HL-60 (cell line): Measurements from ENCODE around the gene CLINT1.

Source experiments
- DNase-seq, 2 experiments: peaks; one replicate each; pipeline ENCODE4 v3.0.0-alpha.2; 2010 to 2020; ENCODE audit warnings: low read depth in 1 of 2, low spot score in 1 of 2
- H3K27ac ChIP-seq: fragments of 250-450 bp; sonication (Bioruptor Pico); replicated peaks from 2 replicates; pipeline ENCODE4 v1.5.1; 2020; ENCODE audit warnings: mild to moderate bottlenecking, moderate library complexity
- H3K27me3 ChIP-seq: fragments of 250-450 bp; sonication (Bioruptor Pico); 2 replicates; pipeline ENCODE4 v1.5.1; 2021; ENCODE audit warnings: mild to moderate bottlenecking, moderate library complexity; ENCODE audit not compliant: insufficient read depth, poor library complexity, severe bottlenecking
- H3K4me3 ChIP-seq: replicated peaks from 2 replicates; pipeline ENCODE4 v1.5.1; 2011; ENCODE audit warnings: mild to moderate bottlenecking, control low read depth, low read length; ENCODE audit not compliant: insufficient read depth
- CTCF ChIP-seq: IDR thresholded peaks from one replicate; pipeline ENCODE4 v1.5.1; 2011; ENCODE audit warnings: low read length, control low read depth, inconsistent platforms; ENCODE audit not compliant: insufficient read depth
- GABPA ChIP-seq: IDR thresholded peaks from 2 replicates; pipeline ENCODE4 v1.6.1; 2012; ENCODE audit warnings: low read depth
- POLR2AphosphoS5 ChIP-seq: IDR thresholded peaks from 2 replicates; pipeline ENCODE4 v1.6.1; 2012; ENCODE audit warnings: low read depth
- REST ChIP-seq: IDR thresholded peaks from 2 replicates; pipeline ENCODE4 v1.6.1; 2012; ENCODE audit warnings: low read depth; ENCODE audit not compliant: insufficient replicate concordance
- SPI1 ChIP-seq: IDR thresholded peaks from 2 replicates; pipeline ENCODE4 v1.6.1; 2012; ENCODE audit warnings: low read depth, mild to moderate bottlenecking, borderline replicate concordance

The CLINT1 gene

GRCh38 chr5:157744051-157745011 is 114.6 kb downstream of the CLINT1 start:
- TF ChIP-seq REST = no peak
- no peak for TF ChIP-seq CTCF
- no peak for TF ChIP-seq POLR2AphosphoS5
- TF ChIP-seq GABPA = no peak
- TF ChIP-seq SPI1 = 0 out of 2 replicates have a peak, but pooled peaks have one; percentile 14
- Histone ChIP-seq H3K27ac (peak overlapping the region; percentile 62), H3K27me3 (no peaks in the 10 kb centered on the region), H3K4me3 (peak overlapping the region; percentile 74)
- peak; percentile 37 to 48 for DNase-seq

GRCh38 chr5:157743163-157744050 is 115.5 kb downstream of the CLINT1 start, which contains the start of gene LSM11:
Gene LSM11, plus strand, starts transcription at chr5:157743712. Its CDS starts 39 bp downstream, at chr5:157743751.
- peak within 1 kb of the TSS; percentile 62 for H3K27ac ChIP-seq

GRCh38 chr5:157741131-157741530 is 117.8 kb downstream of the CLINT1 start:
- TF ChIP-seq REST = no peak
- Histone ChIP-seq H3K4me3 (no peak overlapping the region), H3K27me3 (no peaks in the 10 kb centered on the region), H3K27ac (no peak overlapping the region)
- no peak for DNase-seq

More at GRCh38 chr5:157743163-157744050, 115.5 kb downstream of the CLINT1 start, which contains the start of gene LSM11:
- Histone ChIP-seq H3K4me3 (peak within 1 kb of the TSS; percentile 74), H3K27me3 (no peaks in the 10 kb centered on the region)
- peak; percentile 63 to 87 for DNase-seq
- peak; percentile 97 for TF ChIP-seq CTCF
- no peak for TF ChIP-seq SPI1

GRCh38 chr5:157740229-157740610 is 118.7 kb downstream of the CLINT1 start:
- no peak overlapping the region for H3K27ac ChIP-seq

More at GRCh38 chr5:157740229-157740610, 118.7 kb downstream of the CLINT1 start:
- DNase-seq = peak in 1 of 2 experiments; percentile 24
- no peaks in the 10 kb centered on the region for H3K27me3 ChIP-seq
- H3K4me3 ChIP-seq = no peak overlapping the region
- peak; percentile 21 for TF ChIP-seq CTCF
- no peak for TF ChIP-seq REST
